Measurements from ENCODE around the gene FBXO28. TPM values are rescaled to one million over a fixed set of nuclear protein-coding genes. Genes with fewer than 3 reads are reported as not detected.

FBXO28 gene
- total and polyA plus RNA-seq, 9 donors = 12.4 to 20.0 (median 15.9) TPM

- Histone ChIP-seq H3K4me1 (ENCODE audit: control insufficient read depth, insufficient read depth, low read length) (peaks cover 2% of the 10 kb centered on the region), H3K27me3 (ENCODE audit: control insufficient read depth, insufficient read depth, low read length) (no peaks in the 10 kb centered on the region), H3K27ac (ENCODE audit: low read length) (no peak overlapping the region), H3K36me3 (ENCODE audit: control insufficient read depth, insufficient read depth, low read length) (no peaks in the 10 kb centered on the region), H3K4me3 (ENCODE audit: low read length) (no peak overlapping the region), H3K9me3 (replicated peaks; ENCODE audit: control insufficient read depth, low read depth, low read length) (no peaks in the 10 kb centered on the region)
- DNase-seq = no peak
- 93% methylated on average over 2 of the region's 4 CpGs for WGBS (ENCODE audit: insufficient coverage)
These were observed 55.9 kb downstream of the FBXO28 start for GRCh38 chr1:224169718-224170270.

- no peak overlapping the region for H3K27ac ChIP-seq (ENCODE audit: low read length)
- DNase-seq = no peak
- H3K36me3 ChIP-seq (ENCODE audit: control insufficient read depth, insufficient read depth, low read length) = no peaks in the 10 kb centered on the region
- no peak overlapping the region for H3K4me3 ChIP-seq (ENCODE audit: low read length)
- no peaks in the 10 kb centered on the region for H3K27me3 ChIP-seq (ENCODE audit: control insufficient read depth, insufficient read depth, low read length)
- peaks cover 2% of the 10 kb centered on the region for H3K4me1 ChIP-seq (ENCODE audit: control insufficient read depth, insufficient read depth, low read length)
- no peaks in the 10 kb centered on the region for H3K9me3 ChIP-seq (replicated peaks; ENCODE audit: control insufficient read depth, low read depth, low read length)
- 100% methylated on average over 2 of the region's 4 CpGs for WGBS (ENCODE audit: insufficient coverage)
These were observed 56.4 kb downstream of the FBXO28 start for GRCh38 chr1:224170343-224170742.

- H3K4me3 ChIP-seq (ENCODE audit: low read length) = no peak overlapping the region
- peak; percentile 15 for DNase-seq
- 94% methylated on average over 2 of the region's 9 CpGs for WGBS (ENCODE audit: insufficient coverage)
- no peaks in the 10 kb centered on the region for H3K9me3 ChIP-seq (replicated peaks; ENCODE audit: control insufficient read depth, low read depth, low read length)
- peaks cover 2% of the 10 kb centered on the region for H3K4me1 ChIP-seq (ENCODE audit: control insufficient read depth, insufficient read depth, low read length)
- peaks cover 2% of the 10 kb centered on the region for H3K27me3 ChIP-seq (ENCODE audit: control insufficient read depth, insufficient read depth, low read length)
- no peaks in the 10 kb centered on the region for H3K36me3 ChIP-seq (ENCODE audit: control insufficient read depth, insufficient read depth, low read length)
- no peak overlapping the region for H3K27ac ChIP-seq (ENCODE audit: low read length)
These were observed 57.0 kb downstream of the FBXO28 start for GRCh38 chr1:224170748-224171478.

GRCh38 chr1:224172229-224172628 lies 58.3 kb downstream of the FBXO28 start:
- no peak overlapping the region for H3K4me3 ChIP-seq (ENCODE audit: low read length)
- H3K27me3 ChIP-seq (ENCODE audit: control insufficient read depth, insufficient read depth, low read length) = peaks cover 2% of the 10 kb centered on the region
- no peaks in the 10 kb centered on the region for H3K36me3 ChIP-seq (ENCODE audit: control insufficient read depth, insufficient read depth, low read length)
- peaks cover 2% of the 10 kb centered on the region for H3K4me1 ChIP-seq (ENCODE audit: control insufficient read depth, insufficient read depth, low read length)
- H3K27ac ChIP-seq (ENCODE audit: low read length) = no peak overlapping the region
- no peak for DNase-seq
- WGBS (ENCODE audit: insufficient coverage) = 88% methylated on average over 2 of the region's 3 CpGs
- H3K9me3 ChIP-seq (replicated peaks; ENCODE audit: control insufficient read depth, low read depth, low read length) = no peaks in the 10 kb centered on the region

GRCh38 chr1:224173523-224173922 lies 59.6 kb downstream of the FBXO28 start:
- Histone ChIP-seq H3K27me3 (ENCODE audit: control insufficient read depth, insufficient read depth, low read length) (peaks cover 2% of the 10 kb centered on the region), H3K9me3 (replicated peaks; ENCODE audit: control insufficient read depth, low read depth, low read length) (no peaks in the 10 kb centered on the region), H3K4me3 (ENCODE audit: low read length) (no peak overlapping the region), H3K36me3 (ENCODE audit: control insufficient read depth, insufficient read depth, low read length) (no peaks in the 10 kb centered on the region), H3K27ac (ENCODE audit: low read length) (no peak overlapping the region), H3K4me1 (ENCODE audit: control insufficient read depth, insufficient read depth, low read length) (peaks cover 2% of the 10 kb centered on the region)
- DNase-seq = no peak
- no CpG with 5 or more reads among the region's 5 CpGs for WGBS (ENCODE audit: insufficient coverage)

- 0% methylated on average over 11 of the region's 21 CpGs for WGBS (ENCODE audit: insufficient coverage)
- H3K36me3 ChIP-seq (ENCODE audit: control insufficient read depth, insufficient read depth, low read length) = no peaks in the 10 kb centered on the region
- H3K9me3 ChIP-seq (replicated peaks; ENCODE audit: control insufficient read depth, low read depth, low read length) = no peaks in the 10 kb centered on the region
- H3K4me3 ChIP-seq (ENCODE audit: low read length) = no peak overlapping the region
- no peak overlapping the region for H3K27ac ChIP-seq (ENCODE audit: low read length)
- DNase-seq = peak; percentile 56
- H3K27me3 ChIP-seq (ENCODE audit: control insufficient read depth, insufficient read depth, low read length) = peaks cover 2% of the 10 kb centered on the region
- H3K4me1 ChIP-seq (ENCODE audit: control insufficient read depth, insufficient read depth, low read length) = no peaks in the 10 kb centered on the region
These were observed 61.7 kb downstream of the FBXO28 start for GRCh38 chr1:224175617-224176016.

GRCh38 chr1:224177356-224177999 lies 63.6 kb downstream of the FBXO28 start:
- no peak for DNase-seq
- WGBS (ENCODE audit: insufficient coverage) = 88% methylated on average over 4 of the region's 9 CpGs
- Histone ChIP-seq H3K4me1 (ENCODE audit: control insufficient read depth, insufficient read depth, low read length) (no peaks in the 10 kb centered on the region), H3K9me3 (replicated peaks; ENCODE audit: control insufficient read depth, low read depth, low read length) (no peaks in the 10 kb centered on the region), H3K27me3 (ENCODE audit: control insufficient read depth, insufficient read depth, low read length) (peaks cover 2% of the 10 kb centered on the region), H3K4me3 (ENCODE audit: low read length) (no peak overlapping the region), H3K36me3 (ENCODE audit: control insufficient read depth, insufficient read depth, low read length) (no peaks in the 10 kb centered on the region), H3K27ac (ENCODE audit: low read length) (no peak overlapping the region)

- peaks cover 2% of the 10 kb centered on the region for H3K27me3 ChIP-seq (ENCODE audit: control insufficient read depth, insufficient read depth, low read length)
- DNase-seq = no peak
- WGBS (ENCODE audit: insufficient coverage) = no CpG with 5 or more reads among the region's 5 CpGs
These were observed 65.0 kb downstream of the FBXO28 start for GRCh38 chr1:224178894-224179293.

GRCh38 chr1:224180783-224181452 lies 67.0 kb downstream of the FBXO28 start:
- H3K4me3 ChIP-seq (ENCODE audit: low read length) = no peak overlapping the region
- whole genome bisulfite sequencing (ENCODE audit: insufficient coverage) = 90% methylated on average over 10 of the region's 11 CpGs
- no peak for DNase-seq
- no peaks in the 10 kb centered on the region for H3K9me3 ChIP-seq (replicated peaks; ENCODE audit: control insufficient read depth, low read depth, low read length)
- H3K27ac ChIP-seq (ENCODE audit: low read length) = no peak overlapping the region
- peaks cover 16% of the 10 kb centered on the region for H3K4me1 ChIP-seq (ENCODE audit: control insufficient read depth, insufficient read depth, low read length)
- no peaks in the 10 kb centered on the region for H3K36me3 ChIP-seq (ENCODE audit: control insufficient read depth, insufficient read depth, low read length)
- H3K27me3 ChIP-seq (ENCODE audit: control insufficient read depth, insufficient read depth, low read length) = no peaks in the 10 kb centered on the region

More at GRCh38 chr1:224178894-224179293, 65.0 kb downstream of the FBXO28 start:
- Histone ChIP-seq H3K36me3 (ENCODE audit: control insufficient read depth, insufficient read depth, low read length) (no peaks in the 10 kb centered on the region), H3K27ac (ENCODE audit: low read length) (no peak overlapping the region), H3K4me1 (ENCODE audit: control insufficient read depth, insufficient read depth, low read length) (peaks cover 2% of the 10 kb centered on the region), H3K4me3 (ENCODE audit: low read length) (no peak overlapping the region), H3K9me3 (replicated peaks; ENCODE audit: control insufficient read depth, low read depth, low read length) (no peaks in the 10 kb centered on the region)

GRCh38 chr1:224181453-224181810 lies 67.5 kb downstream of the FBXO28 start:
- H3K27me3 ChIP-seq (ENCODE audit: control insufficient read depth, insufficient read depth, low read length) = no peaks in the 10 kb centered on the region
- no CpG with 5 or more reads among the region's 4 CpGs for whole genome bisulfite sequencing (ENCODE audit: insufficient coverage)
- no peaks in the 10 kb centered on the region for H3K36me3 ChIP-seq (ENCODE audit: control insufficient read depth, insufficient read depth, low read length)
- DNase-seq = no peak
- H3K4me3 ChIP-seq (ENCODE audit: low read length) = no peak overlapping the region
- no peak overlapping the region for H3K27ac ChIP-seq (ENCODE audit: low read length)
- H3K4me1 ChIP-seq (ENCODE audit: control insufficient read depth, insufficient read depth, low read length) = peaks cover 16% of the 10 kb centered on the region
- no peaks in the 10 kb centered on the region for H3K9me3 ChIP-seq (replicated peaks; ENCODE audit: control insufficient read depth, low read depth, low read length)
